GM23338 (cell line): ENCODE measurements around the gene NDC1. TPM values are rescaled to one million over a fixed set of nuclear protein-coding genes. Genes with fewer than 3 reads are reported as not detected.

Source experiments
- ATAC-seq: fragments of 200-7000 bp; cut with Tn5 transposase; 3 replicates; pipeline ENCODE4 v1.9.1; 2020
- DNase-seq: peaks from one replicate; pipeline ENCODE4 v3.0.0-alpha.2; 2015; ENCODE audit warnings: low spot score
- H2AFZ ChIP-seq: fragments of 200-600 bp; sonication (generic); 2 replicates; pipeline ENCODE4 v1.8.0; 2016; ENCODE audit warnings: antibody characterized with exemption, mild to moderate bottlenecking, moderate library complexity
- H3F3A ChIP-seq: fragments of 200-600 bp; sonication (generic); replicated peaks from 2 replicates; pipeline ENCODE4 v1.8.0; 2017; ENCODE audit warnings: antibody characterized with exemption, mixed run types, low read depth
- H3K27ac ChIP-seq: fragments of 200-600 bp; sonication (generic); 2 replicates; pipeline ENCODE4 v1.6.1; 2016; ENCODE audit warnings: low read depth
- H3K27me3 ChIP-seq: fragments of 200-600 bp; sonication (generic); 2 replicates; pipeline ENCODE4 v1.8.0; 2016; ENCODE audit warnings: mild to moderate bottlenecking, mixed run types, moderate library complexity; ENCODE audit not compliant: insufficient read depth
- H3K36me3 ChIP-seq: fragments of 200-600 bp; sonication (generic); 2 replicates; pipeline ENCODE4 v1.8.0; 2016; ENCODE audit warnings: mild to moderate bottlenecking; ENCODE audit not compliant: insufficient read depth
- H3K4me1 ChIP-seq: fragments of 200-600 bp; sonication (generic); 2 replicates; pipeline ENCODE4 v1.8.0; 2016; ENCODE audit warnings: mild to moderate bottlenecking, moderate library complexity; ENCODE audit not compliant: insufficient read depth
- H3K4me2 ChIP-seq: fragments of 200-600 bp; sonication (generic); 2 replicates; pipeline ENCODE4 v1.7.1; 2017; ENCODE audit warnings: mixed run types
- H3K4me3 ChIP-seq: fragments of 200-600 bp; sonication (generic); 2 replicates; pipeline ENCODE4 v1.6.1; 2016; ENCODE audit warnings: mixed run types
- H3K79me2 ChIP-seq: fragments of 200-600 bp; sonication (generic); replicated peaks from 2 replicates; pipeline ENCODE4 v1.8.0; 2017; ENCODE audit warnings: mild to moderate bottlenecking; ENCODE audit not compliant: insufficient read depth
- H3K9me2 ChIP-seq: fragments of 200-600 bp; sonication (generic); 2 replicates; pipeline ENCODE4 v1.8.0; 2017; ENCODE audit not compliant: insufficient read depth
- H4K20me1 ChIP-seq: fragments of 200-600 bp; sonication (generic); replicated peaks from 2 replicates; pipeline ENCODE4 v1.8.0; 2017; ENCODE audit warnings: mild to moderate bottlenecking; ENCODE audit not compliant: insufficient read depth
- H3K27ac Mint-ChIP-seq: 2 replicates; pipeline ENCODE4 v1.8.0; 2020; ENCODE audit warnings: inconsistent platforms, mild to moderate bottlenecking, moderate library complexity, mixed read lengths
- H3K27me3 Mint-ChIP-seq: 3 replicates; pipeline ENCODE4 v1.8.0; 2022; ENCODE audit warnings: low read depth, mild to moderate bottlenecking, moderate library complexity, mixed read lengths, inconsistent platforms; ENCODE audit not compliant: insufficient read depth, poor library complexity
- H3K36me3 Mint-ChIP-seq: 3 replicates; pipeline ENCODE4 v1.8.0; 2021; ENCODE audit warnings: low read depth, mild to moderate bottlenecking, inconsistent platforms, moderate library complexity, mixed read lengths
- H3K4me1 Mint-ChIP-seq: 3 replicates; pipeline ENCODE4 v1.8.0; 2020; ENCODE audit warnings: mild to moderate bottlenecking, inconsistent platforms, mixed read lengths
- H3K4me3 Mint-ChIP-seq: 3 replicates; pipeline ENCODE4 v1.8.0; 2021; ENCODE audit warnings: moderate library complexity, mild to moderate bottlenecking, inconsistent platforms, mixed read lengths
- H3K9me3 Mint-ChIP-seq: 3 replicates; pipeline ENCODE4 v1.8.0; 2020; ENCODE audit warnings: moderate library complexity, mild to moderate bottlenecking, inconsistent platforms, mixed read lengths
- EZH2 ChIP-seq: fragments of 200-600 bp; sonication (generic); IDR thresholded peaks from one replicate; pipeline ENCODE4 v1.8.0; 2017; ENCODE audit warnings: antibody characterized with exemption, mild to moderate bottlenecking, low read depth; ENCODE audit not compliant: unreplicated experiment
- EZH2phosphoT487 ChIP-seq: fragments of 200-600 bp; sonication (generic); IDR thresholded peaks from one replicate; pipeline ENCODE4 v1.8.1; 2018; ENCODE audit warnings: antibody characterized with exemption; ENCODE audit not compliant: unreplicated experiment
- JUNB ChIP-seq: IDR thresholded peaks from one replicate; pipeline ENCODE4 v1.6.1; 2016; ENCODE audit warnings: antibody characterized with exemption; ENCODE audit not compliant: unreplicated experiment
- NANOG ChIP-seq: IDR thresholded peaks from 2 replicates; pipeline ENCODE4 v1.6.1; 2016; ENCODE audit warnings: antibody characterized with exemption, borderline replicate concordance
- POLR2AphosphoS5 ChIP-seq: IDR thresholded peaks from 2 replicates; pipeline ENCODE4 v1.6.1; 2016; ENCODE audit warnings: antibody characterized with exemption, low read depth
- ZNF114 ChIP-seq: fragments of 250-450 bp; sonication (Bioruptor Pico); IDR thresholded peaks from 2 replicates; pipeline ENCODE4 v1.5.0; 2020; ENCODE audit warnings: mild to moderate bottlenecking, moderate library complexity
- polyA plus RNA-seq: library from polyadenylated mRNA; unstranded; fragments of >200 nt; fragmentation: Nextera tagmentation; extraction: Ambion mirVana; gene quantifications from 2 replicates; pipeline ENCODE4 v1.2.1, GENCODE V29; 2016
- total RNA-seq: library from RNA; depleted of rRNA; stranded (reverse); fragments of >200 nt; shearing (Covaris generic); gene quantifications from 2 replicates; pipeline ENCODE4 v1.2.3, GENCODE V29; 2014
- TF ChIP-seq, protein P1 (sequence below): IDR thresholded peaks from 2 replicates; pipeline ENCODE4 v1.6.1; 2016; ENCODE audit warnings: antibody characterized with exemption
- TF ChIP-seq, protein P2 (sequence below): IDR thresholded peaks from one replicate; pipeline ENCODE4 v1.6.1; 2018; ENCODE audit warnings: antibody characterized with exemption; ENCODE audit not compliant: unreplicated experiment
- TF ChIP-seq, protein P3 (sequence below): fragments of 250-450 bp; sonication (Bioruptor Pico); IDR thresholded peaks from 2 replicates; pipeline ENCODE4 v1.5.0; 2020; ENCODE audit warnings: mild to moderate bottlenecking, moderate library complexity

The NDC1 gene
- total and polyA plus RNA-seq, 2 experiments from 2014 or later = 19.8 to 100 TPM

DNA sequence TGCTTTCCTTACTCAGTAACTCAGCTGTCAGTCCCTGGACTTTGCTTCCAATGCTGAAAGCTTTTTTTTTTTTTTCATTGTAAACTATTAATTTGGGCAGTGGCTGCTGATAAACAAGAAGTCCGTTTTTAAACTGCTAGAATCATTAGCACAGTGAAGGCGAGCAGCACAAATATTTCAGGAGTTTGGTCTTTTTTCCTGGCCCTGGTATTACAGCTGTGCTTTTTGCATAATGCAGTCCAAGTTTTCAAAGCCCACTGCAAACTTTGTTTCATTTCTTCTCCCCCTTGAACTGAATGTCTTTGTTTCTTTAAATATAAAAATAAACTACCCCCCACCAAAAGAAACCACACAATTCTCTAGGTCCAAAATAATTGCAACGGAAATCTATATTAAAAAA, 105.7 kb downstream of the NDC1 start:
- H3K4me3 ChIP-seq = no peak overlapping the region
- no peak overlapping the region for H3K27ac Mint-ChIP-seq
- peaks cover 36% of the 10 kb centered on the region for H3K27me3 ChIP-seq

DNA sequence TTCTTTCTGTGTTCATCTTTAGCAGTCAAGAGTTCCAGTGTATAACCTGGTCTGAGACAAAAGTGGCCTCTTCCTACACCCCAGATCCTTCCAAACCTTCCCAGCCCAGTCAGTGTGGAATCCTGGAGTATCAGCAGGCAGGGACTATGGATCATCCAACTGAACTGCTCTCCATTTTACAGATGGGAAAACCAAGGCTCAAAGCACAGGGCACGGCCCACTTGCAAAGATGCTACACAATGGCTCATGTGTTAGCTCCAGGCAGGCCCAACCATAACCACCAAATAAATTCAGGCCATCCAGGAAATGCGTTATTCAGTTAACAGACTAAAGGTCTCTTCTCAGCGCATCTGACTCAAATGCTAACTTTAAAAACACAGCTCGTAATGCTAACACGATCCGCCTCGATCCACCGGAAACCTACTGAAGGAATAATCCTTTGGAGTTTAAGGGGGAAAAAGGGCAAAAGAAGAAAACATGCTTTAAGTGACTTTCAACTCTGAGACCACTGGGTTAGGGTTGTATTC, 106.3 kb downstream of the NDC1 start:
- H3K4me1 Mint-ChIP-seq = peaks cover 16% of the 10 kb centered on the region
- H3K27me3 Mint-ChIP-seq = peaks cover 29% of the 10 kb centered on the region
- H3K4me3 Mint-ChIP-seq = no peak overlapping the region
- Histone ChIP-seq H3K36me3 (no peaks in the 10 kb centered on the region), H3K4me1 (peaks cover 6% of the 10 kb centered on the region; the same call in 1 of the 2 replicates), H3K79me2 (no peaks in the 10 kb centered on the region), H3K27ac (no peak overlapping the region), H4K20me1 (no peaks in the 10 kb centered on the region), H3K9me2 (no peaks in the 10 kb centered on the region), H2AFZ (no peak overlapping the region), H3K27me3 (peaks cover 31% of the 10 kb centered on the region), H3K4me3 (no peak overlapping the region), H3F3A (no peaks in the 10 kb centered on the region; the same call in 1 of the 2 replicates), H3K4me2 (no peak overlapping the region)
- H3K36me3 Mint-ChIP-seq = no peaks in the 10 kb centered on the region
- DNase-seq (no peak), ATAC-seq (no peak)
- H3K27ac Mint-ChIP-seq = no peak overlapping the region
- no peak for TF ChIP-seq EZH2phosphoT487
- TF ChIP-seq, protein P1, sequence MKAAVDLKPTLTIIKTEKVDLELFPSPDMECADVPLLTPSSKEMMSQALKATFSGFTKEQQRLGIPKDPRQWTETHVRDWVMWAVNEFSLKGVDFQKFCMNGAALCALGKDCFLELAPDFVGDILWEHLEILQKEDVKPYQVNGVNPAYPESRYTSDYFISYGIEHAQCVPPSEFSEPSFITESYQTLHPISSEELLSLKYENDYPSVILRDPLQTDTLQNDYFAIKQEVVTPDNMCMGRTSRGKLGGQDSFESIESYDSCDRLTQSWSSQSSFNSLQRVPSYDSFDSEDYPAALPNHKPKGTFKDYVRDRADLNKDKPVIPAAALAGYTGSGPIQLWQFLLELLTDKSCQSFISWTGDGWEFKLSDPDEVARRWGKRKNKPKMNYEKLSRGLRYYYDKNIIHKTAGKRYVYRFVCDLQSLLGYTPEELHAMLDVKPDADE = no peak
- TF ChIP-seq, protein P2, sequence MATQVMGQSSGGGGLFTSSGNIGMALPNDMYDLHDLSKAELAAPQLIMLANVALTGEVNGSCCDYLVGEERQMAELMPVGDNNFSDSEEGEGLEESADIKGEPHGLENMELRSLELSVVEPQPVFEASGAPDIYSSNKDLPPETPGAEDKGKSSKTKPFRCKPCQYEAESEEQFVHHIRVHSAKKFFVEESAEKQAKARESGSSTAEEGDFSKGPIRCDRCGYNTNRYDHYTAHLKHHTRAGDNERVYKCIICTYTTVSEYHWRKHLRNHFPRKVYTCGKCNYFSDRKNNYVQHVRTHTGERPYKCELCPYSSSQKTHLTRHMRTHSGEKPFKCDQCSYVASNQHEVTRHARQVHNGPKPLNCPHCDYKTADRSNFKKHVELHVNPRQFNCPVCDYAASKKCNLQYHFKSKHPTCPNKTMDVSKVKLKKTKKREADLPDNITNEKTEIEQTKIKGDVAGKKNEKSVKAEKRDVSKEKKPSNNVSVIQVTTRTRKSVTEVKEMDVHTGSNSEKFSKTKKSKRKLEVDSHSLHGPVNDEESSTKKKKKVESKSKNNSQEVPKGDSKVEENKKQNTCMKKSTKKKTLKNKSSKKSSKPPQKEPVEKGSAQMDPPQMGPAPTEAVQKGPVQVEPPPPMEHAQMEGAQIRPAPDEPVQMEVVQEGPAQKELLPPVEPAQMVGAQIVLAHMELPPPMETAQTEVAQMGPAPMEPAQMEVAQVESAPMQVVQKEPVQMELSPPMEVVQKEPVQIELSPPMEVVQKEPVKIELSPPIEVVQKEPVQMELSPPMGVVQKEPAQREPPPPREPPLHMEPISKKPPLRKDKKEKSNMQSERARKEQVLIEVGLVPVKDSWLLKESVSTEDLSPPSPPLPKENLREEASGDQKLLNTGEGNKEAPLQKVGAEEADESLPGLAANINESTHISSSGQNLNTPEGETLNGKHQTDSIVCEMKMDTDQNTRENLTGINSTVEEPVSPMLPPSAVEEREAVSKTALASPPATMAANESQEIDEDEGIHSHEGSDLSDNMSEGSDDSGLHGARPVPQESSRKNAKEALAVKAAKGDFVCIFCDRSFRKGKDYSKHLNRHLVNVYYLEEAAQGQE = no peak
- TF ChIP-seq NANOG = no peak
- TF ChIP-seq, protein P3, sequence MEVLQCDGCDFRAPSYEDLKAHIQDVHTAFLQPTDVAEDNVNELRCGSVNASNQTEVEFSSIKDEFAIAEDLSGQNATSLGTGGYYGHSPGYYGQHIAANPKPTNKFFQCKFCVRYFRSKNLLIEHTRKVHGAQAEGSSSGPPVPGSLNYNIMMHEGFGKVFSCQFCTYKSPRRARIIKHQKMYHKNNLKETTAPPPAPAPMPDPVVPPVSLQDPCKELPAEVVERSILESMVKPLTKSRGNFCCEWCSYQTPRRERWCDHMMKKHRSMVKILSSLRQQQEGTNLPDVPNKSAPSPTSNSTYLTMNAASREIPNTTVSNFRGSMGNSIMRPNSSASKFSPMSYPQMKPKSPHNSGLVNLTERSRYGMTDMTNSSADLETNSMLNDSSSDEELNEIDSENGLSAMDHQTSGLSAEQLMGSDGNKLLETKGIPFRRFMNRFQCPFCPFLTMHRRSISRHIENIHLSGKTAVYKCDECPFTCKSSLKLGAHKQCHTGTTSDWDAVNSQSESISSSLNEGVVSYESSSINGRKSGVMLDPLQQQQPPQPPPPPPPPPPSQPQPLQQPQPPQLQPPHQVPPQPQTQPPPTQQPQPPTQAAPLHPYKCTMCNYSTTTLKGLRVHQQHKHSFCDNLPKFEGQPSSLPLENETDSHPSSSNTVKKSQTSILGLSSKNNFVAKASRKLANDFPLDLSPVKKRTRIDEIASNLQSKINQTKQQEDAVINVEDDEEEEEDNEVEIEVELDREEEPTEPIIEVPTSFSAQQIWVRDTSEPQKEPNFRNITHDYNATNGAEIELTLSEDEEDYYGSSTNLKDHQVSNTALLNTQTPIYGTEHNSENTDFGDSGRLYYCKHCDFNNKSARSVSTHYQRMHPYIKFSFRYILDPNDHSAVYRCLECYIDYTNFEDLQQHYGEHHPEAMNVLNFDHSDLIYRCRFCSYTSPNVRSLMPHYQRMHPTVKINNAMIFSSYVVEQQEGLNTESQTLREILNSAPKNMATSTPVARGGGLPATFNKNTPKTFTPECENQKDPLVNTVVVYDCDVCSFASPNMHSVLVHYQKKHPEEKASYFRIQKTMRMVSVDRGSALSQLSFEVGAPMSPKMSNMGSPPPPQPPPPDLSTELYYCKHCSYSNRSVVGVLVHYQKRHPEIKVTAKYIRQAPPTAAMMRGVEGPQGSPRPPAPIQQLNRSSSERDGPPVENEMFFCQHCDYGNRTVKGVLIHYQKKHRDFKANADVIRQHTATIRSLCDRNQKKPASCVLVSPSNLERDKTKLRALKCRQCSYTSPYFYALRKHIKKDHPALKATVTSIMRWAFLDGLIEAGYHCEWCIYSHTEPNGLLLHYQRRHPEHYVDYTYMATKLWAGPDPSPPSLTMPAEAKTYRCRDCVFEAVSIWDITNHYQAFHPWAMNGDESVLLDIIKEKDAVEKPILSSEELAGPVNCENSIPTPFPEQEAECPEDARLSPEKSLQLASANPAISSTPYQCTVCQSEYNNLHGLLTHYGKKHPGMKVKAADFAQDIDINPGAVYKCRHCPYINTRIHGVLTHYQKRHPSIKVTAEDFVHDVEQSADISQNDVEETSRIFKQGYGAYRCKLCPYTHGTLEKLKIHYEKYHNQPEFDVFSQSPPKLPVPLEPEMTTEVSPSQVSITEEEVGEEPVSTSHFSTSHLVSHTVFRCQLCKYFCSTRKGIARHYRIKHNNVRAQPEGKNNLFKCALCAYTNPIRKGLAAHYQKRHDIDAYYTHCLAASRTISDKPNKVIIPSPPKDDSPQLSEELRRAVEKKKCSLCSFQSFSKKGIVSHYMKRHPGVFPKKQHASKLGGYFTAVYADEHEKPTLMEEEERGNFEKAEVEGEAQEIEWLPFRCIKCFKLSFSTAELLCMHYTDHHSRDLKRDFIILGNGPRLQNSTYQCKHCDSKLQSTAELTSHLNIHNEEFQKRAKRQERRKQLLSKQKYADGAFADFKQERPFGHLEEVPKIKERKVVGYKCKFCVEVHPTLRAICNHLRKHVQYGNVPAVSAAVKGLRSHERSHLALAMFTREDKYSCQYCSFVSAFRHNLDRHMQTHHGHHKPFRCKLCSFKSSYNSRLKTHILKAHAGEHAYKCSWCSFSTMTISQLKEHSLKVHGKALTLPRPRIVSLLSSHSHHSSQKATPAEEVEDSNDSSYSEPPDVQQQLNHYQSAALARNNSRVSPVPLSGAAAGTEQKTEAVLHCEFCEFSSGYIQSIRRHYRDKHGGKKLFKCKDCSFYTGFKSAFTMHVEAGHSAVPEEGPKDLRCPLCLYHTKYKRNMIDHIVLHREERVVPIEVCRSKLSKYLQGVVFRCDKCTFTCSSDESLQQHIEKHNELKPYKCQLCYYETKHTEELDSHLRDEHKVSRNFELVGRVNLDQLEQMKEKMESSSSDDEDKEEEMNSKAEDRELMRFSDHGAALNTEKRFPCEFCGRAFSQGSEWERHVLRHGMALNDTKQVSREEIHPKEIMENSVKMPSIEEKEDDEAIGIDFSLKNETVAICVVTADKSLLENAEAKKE (CRISPR knock-in tag) = no peak
- no peak for TF ChIP-seq ZNF114 (CRISPR knock-in tag)
- no peak for TF ChIP-seq POLR2AphosphoS5
- TF ChIP-seq JUNB = no peak
- TF ChIP-seq EZH2 = no peak
- no peaks in the 10 kb centered on the region for H3K9me3 Mint-ChIP-seq

More for the DNA sequence above, 105.7 kb downstream of the NDC1 start:
- Mint-ChIP-seq H3K4me1 (peaks cover 16% of the 10 kb centered on the region), H3K9me3 (no peaks in the 10 kb centered on the region), H3K4me3 (no peak overlapping the region), H3K27me3 (peaks cover 32% of the 10 kb centered on the region), H3K36me3 (no peaks in the 10 kb centered on the region)
- no peak overlapping the region for H3K4me2 ChIP-seq
- H3K79me2 ChIP-seq = no peaks in the 10 kb centered on the region
- peaks cover 8% of the 10 kb centered on the region; the same call in 1 of the 2 replicates for H3K4me1 ChIP-seq
- no peaks in the 10 kb centered on the region; the same call in 1 of the 2 replicates for H3F3A ChIP-seq
- no peak overlapping the region for H3K27ac ChIP-seq
- H2AFZ ChIP-seq = no peak overlapping the region
- H4K20me1 ChIP-seq = no peaks in the 10 kb centered on the region
- ATAC-seq = no peak
- H3K9me2 ChIP-seq = no peaks in the 10 kb centered on the region
- TF ChIP-seq EZH2 (no peak), ZNF114 (CRISPR knock-in tag) (no peak), POLR2AphosphoS5 (no peak), EZH2phosphoT487 (no peak)
- DNase-seq = no peak
- no peaks in the 10 kb centered on the region for H3K36me3 ChIP-seq
